ENCODE results near the gene DTYMK.

DNA sequence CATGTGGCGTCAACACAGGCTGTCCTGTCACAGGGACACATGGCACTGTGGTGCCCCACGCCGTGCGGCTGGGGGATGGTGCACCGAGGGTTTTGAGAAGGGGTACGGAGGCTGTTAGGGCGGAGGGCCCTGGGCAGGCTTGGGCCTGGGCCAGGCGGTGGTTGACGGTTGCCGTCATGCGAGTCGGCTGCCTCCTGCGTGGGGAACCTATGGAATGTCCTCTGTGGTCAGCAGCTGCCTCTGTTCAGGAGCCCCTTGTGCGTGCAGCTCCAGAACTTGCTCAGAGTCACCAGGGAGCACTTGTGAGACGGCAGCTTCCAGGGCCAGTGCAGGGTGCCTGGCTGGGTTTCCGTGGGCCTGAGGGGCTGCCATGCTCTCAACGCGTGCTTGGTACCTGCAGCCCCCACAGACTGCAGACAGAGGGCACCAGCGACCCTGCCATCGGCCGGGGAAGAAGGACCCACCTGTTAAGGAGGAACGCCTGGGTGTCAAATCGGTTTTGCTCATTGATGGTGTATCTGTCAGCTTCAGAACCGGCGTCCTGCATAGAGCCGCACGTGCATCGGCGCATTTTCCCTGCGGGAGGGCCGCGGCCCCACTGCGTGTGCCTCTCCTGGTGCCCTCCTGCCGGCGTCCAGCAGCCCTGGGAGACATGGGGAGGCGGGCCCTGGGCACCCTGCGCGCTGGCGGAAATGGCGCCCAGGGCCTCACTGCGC, 37.8 kb upstream of the DTYMK start:
- TF ChIP-seq, protein P1, sequence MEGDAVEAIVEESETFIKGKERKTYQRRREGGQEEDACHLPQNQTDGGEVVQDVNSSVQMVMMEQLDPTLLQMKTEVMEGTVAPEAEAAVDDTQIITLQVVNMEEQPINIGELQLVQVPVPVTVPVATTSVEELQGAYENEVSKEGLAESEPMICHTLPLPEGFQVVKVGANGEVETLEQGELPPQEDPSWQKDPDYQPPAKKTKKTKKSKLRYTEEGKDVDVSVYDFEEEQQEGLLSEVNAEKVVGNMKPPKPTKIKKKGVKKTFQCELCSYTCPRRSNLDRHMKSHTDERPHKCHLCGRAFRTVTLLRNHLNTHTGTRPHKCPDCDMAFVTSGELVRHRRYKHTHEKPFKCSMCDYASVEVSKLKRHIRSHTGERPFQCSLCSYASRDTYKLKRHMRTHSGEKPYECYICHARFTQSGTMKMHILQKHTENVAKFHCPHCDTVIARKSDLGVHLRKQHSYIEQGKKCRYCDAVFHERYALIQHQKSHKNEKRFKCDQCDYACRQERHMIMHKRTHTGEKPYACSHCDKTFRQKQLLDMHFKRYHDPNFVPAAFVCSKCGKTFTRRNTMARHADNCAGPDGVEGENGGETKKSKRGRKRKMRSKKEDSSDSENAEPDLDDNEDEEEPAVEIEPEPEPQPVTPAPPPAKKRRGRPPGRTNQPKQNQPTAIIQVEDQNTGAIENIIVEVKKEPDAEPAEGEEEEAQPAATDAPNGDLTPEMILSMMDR (IDR thresholded peaks at IDR 0.05): peak; percentile 29; the same call in 1 of the 2 replicates
- TF ChIP-seq ELF4 (CRISPR knock-in tag; IDR thresholded peaks at IDR 0.05; ENCODE audit: low read depth) (no peak), FOXP1 (CRISPR knock-in tag; IDR thresholded peaks at IDR 0.05; ENCODE audit: borderline replicate concordance) (no peak), SMAD4 (CRISPR knock-in tag; IDR thresholded peaks at IDR 0.05) (no peak), GABPB1 (CRISPR knock-in tag; IDR thresholded peaks at IDR 0.05) (no peak)
- TF ChIP-seq, protein P2, sequence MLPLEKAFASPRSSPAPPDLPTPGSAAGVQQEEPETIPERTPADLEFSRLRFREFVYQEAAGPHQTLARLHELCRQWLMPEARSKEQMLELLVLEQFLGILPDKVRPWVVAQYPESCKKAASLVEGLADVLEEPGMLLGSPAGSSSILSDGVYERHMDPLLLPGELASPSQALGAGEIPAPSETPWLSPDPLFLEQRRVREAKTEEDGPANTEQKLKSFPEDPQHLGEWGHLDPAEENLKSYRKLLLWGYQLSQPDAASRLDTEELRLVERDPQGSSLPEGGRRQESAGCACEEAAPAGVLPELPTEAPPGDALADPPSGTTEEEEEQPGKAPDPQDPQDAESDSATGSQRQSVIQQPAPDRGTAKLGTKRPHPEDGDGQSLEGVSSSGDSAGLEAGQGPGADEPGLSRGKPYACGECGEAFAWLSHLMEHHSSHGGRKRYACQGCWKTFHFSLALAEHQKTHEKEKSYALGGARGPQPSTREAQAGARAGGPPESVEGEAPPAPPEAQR (CRISPR knock-in tag; IDR thresholded peaks at IDR 0.05): no peak
- TF ChIP-seq, protein P3, sequence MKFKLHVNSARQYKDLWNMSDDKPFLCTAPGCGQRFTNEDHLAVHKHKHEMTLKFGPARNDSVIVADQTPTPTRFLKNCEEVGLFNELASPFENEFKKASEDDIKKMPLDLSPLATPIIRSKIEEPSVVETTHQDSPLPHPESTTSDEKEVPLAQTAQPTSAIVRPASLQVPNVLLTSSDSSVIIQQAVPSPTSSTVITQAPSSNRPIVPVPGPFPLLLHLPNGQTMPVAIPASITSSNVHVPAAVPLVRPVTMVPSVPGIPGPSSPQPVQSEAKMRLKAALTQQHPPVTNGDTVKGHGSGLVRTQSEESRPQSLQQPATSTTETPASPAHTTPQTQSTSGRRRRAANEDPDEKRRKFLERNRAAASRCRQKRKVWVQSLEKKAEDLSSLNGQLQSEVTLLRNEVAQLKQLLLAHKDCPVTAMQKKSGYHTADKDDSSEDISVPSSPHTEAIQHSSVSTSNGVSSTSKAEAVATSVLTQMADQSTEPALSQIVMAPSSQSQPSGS (CRISPR knock-in tag; IDR thresholded peaks at IDR 0.05; ENCODE audit: borderline replicate concordance, low read depth): no peak
